ENCODE results near the gene VAV2. TPM values are rescaled to one million over a fixed set of nuclear protein-coding genes. Genes with fewer than 3 reads are reported as not detected.

Gene VAV2
- total and polyA plus RNA-seq, 9 of the 15 experiments (the other 6 are each of a cell fraction or from before 2014, with no cell fraction given), result 0.01 to 2.7 (median 1.0) TPM; not detected in 1

DNA sequence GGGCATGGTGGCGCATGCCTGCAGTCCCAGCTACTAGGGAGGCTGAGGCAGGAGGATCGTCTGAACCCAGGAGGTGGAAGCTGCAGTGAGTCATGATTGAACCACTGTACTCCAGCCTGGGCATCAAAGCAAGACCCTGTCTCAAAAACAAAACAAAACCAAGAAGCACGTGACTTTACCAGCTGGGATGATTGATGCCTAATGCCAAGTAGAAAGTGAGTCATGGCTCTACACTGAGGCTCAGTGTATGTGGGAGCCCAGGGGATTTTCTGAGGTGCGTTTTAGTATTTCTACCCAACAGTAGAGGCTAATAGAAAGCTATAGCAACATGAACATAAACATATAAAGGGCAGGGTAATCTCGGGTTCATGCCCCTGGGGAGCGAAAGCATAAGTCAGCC, 19.3 kb upstream of the VAV2 start:
- H3K79me2 ChIP-seq (ENCODE audit: control insufficient read depth, insufficient read depth, low read length), result no peaks in the 10 kb centered on the region
- no peaks in the 10 kb centered on the region for H3K9me1 ChIP-seq (ENCODE audit: control insufficient read depth, insufficient read depth, low read length)
- peaks cover 3% of the 10 kb centered on the region; the same call in 1 of the 2 replicates for H3K9me3 ChIP-seq (replicated peaks; ENCODE audit: control insufficient read depth, insufficient read depth, low read depth, low read length)
- H3K4me1 ChIP-seq (replicated peaks in 1 of 2; ENCODE audit: control insufficient read depth in 2 of 2, insufficient read depth in 2 of 2, low read length in 2 of 2), result peaks cover 0 to 3% of the 10 kb centered on the region in 2 experiments; a peak in 1 of 5 replicates
- no TSS peak for BruUV-seq (replicated peaks)
- POLR2A ChIA-PET, result no interaction called here
- FAIRE-seq (no peak), DNase-seq (ENCODE audit: extremely low read depth in 1 of 4, low spot score in 3 of 4) (no peak), ATAC-seq (no peak)
- H3K27ac ChIP-seq (ENCODE audit: extremely low read depth, low read depth, low read length), result no peak overlapping the region
- H3K36me3 ChIP-seq (ENCODE audit: control insufficient read depth, insufficient read depth, low read length), result no peaks in the 10 kb centered on the region
- 0% methylated on average over 6 of the region's 6 CpGs for WGBS (ENCODE audit: insufficient coverage, low coverage, missing lambda C conversion rate)
- H3K4me2 ChIP-seq (ENCODE audit: insufficient read depth, low read length), result no peak overlapping the region
- TF ChIP-seq, protein P1, sequence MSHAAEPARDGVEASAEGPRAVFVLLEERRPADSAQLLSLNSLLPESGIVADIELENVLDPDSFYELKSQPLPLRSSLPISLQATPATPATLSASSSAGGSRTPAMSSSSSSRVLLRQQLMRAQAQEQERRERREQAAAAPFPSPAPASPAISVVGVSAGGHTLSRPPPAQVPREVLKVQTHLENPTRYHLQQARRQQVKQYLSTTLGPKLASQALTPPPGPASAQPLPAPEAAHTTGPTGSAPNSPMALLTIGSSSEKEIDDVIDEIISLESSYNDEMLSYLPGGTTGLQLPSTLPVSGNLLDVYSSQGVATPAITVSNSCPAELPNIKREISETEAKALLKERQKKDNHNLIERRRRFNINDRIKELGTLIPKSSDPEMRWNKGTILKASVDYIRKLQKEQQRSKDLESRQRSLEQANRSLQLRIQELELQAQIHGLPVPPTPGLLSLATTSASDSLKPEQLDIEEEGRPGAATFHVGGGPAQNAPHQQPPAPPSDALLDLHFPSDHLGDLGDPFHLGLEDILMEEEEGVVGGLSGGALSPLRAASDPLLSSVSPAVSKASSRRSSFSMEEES (CRISPR knock-in tag; IDR thresholded peaks at IDR 0.05), result peak; percentile 60
- TF ChIP-seq, protein P2, sequence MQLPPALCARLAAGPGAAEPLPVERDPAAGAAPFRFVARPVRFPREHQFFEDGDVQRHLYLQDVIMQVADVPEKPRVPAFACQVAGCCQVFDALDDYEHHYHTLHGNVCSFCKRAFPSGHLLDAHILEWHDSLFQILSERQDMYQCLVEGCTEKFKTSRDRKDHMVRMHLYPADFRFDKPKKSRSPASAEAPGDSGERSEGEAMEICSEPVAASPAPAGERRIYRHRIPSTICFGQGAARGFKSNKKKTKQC (CRISPR knock-in tag; IDR thresholded peaks at IDR 0.05), result no peak
- intact Hi-C loops (cut with micrococcal nuclease) (no loop called here), in situ Hi-C loops (cut with MboI) (no loop called here)
- H3K4me3 ChIP-seq, result no peak overlapping the region
- no peaks in the 10 kb centered on the region for H4K20me1 ChIP-seq (replicated peaks; ENCODE audit: control insufficient read depth, insufficient read depth, low read length)
- no peak overlapping the region for H3K9ac ChIP-seq (ENCODE audit: insufficient read depth in 1 of 2, low read depth in 2 of 2, low read length in 2 of 2)
- H2AFZ ChIP-seq (ENCODE audit: low read depth, low read length), result no peak overlapping the region
- H3K27me3 ChIP-seq (ENCODE audit: control insufficient read depth in 2 of 2, insufficient read depth in 2 of 2, low read length in 2 of 2), result peaks cover 21 to 31% of the 10 kb centered on the region in 2 experiments
- CTCF ChIA-PET (ENCODE audit: low intra/inter-chr PET ratio), result no interaction called here

Measured in K562 (cell line).